Astrocyte (in vitro differentiated cells and primary cell): ENCODE measurements around the gene ZMAT3. TPM values are rescaled to one million over a fixed set of nuclear protein-coding genes. Genes with fewer than 3 reads are reported as not detected.
"Not testable (repeated sequence)": the region's sequence is repeated elsewhere in the genome, so short reads cannot be mapped to it uniquely, and the experiment has no call there.

Experiments used
- DNase-seq: peaks from one replicate; pipeline ENCODE4 v3.0.0-alpha.2; 2010; ENCODE audit warnings: low read depth
- FAIRE-seq: peaks from 2 replicates; lab custom pipeline; 2011; peaks lifted over from hg19 to GRCh38; lab: Jason Lieb, UNC
- H2AFZ ChIP-seq: 2 replicates; pipeline ENCODE4 v1.6.0; 2012; ENCODE audit warnings: low read depth, low read length, inconsistent platforms
- H3K27ac ChIP-seq: 2 replicates; pipeline ENCODE4 v1.5.1; 2011; ENCODE audit warnings: low read depth, low read length, inconsistent platforms
- H3K27me3 ChIP-seq: 2 replicates; pipeline ENCODE4 v1.6.0; 2011; ENCODE audit warnings: low read length, inconsistent platforms; ENCODE audit not compliant: insufficient read depth
- H3K36me3 ChIP-seq: 2 replicates; pipeline ENCODE4 v1.5.1; 2011; ENCODE audit warnings: low read length, inconsistent platforms; ENCODE audit not compliant: insufficient read depth
- H3K4me1 ChIP-seq: 2 replicates; pipeline ENCODE4 v1.5.1; 2011; ENCODE audit warnings: low read length, inconsistent platforms; ENCODE audit not compliant: insufficient read depth
- H3K4me2 ChIP-seq: 2 replicates; pipeline ENCODE4 v1.6.0; 2012; ENCODE audit warnings: low read length, inconsistent platforms
- H3K4me3 ChIP-seq: 2 replicates; pipeline ENCODE4 v1.5.1; 2011; ENCODE audit warnings: low read depth, mild to moderate bottlenecking, low read length, inconsistent platforms; ENCODE audit not compliant: insufficient read depth
- H3K79me2 ChIP-seq: 2 replicates; pipeline ENCODE4 v1.6.0; 2012; ENCODE audit warnings: mild to moderate bottlenecking, low read length, inconsistent platforms; ENCODE audit not compliant: insufficient read depth
- H3K9ac ChIP-seq: 2 replicates; pipeline ENCODE4 v1.6.0; 2012; ENCODE audit warnings: mild to moderate bottlenecking, low read length, inconsistent platforms
- H3K9me3 ChIP-seq: 2 replicates; pipeline ENCODE4 v1.5.1; 2012; ENCODE audit warnings: low read depth, mild to moderate bottlenecking, low read length, inconsistent platforms; ENCODE audit not compliant: insufficient read depth
- H4K20me1 ChIP-seq: 2 replicates; pipeline ENCODE4 v1.6.0; 2012; ENCODE audit warnings: low read length, inconsistent platforms; ENCODE audit not compliant: insufficient read depth
- H3K27ac Mint-ChIP-seq: one replicate; pipeline ENCODE4 v1.8.0; 2021; ENCODE audit warnings: mild to moderate bottlenecking, mixed read lengths; ENCODE audit not compliant: unreplicated experiment
- H3K27me3 Mint-ChIP-seq: one replicate; pipeline ENCODE4 v1.8.0; 2021; ENCODE audit warnings: low read depth, mixed read lengths; ENCODE audit not compliant: unreplicated experiment
- H3K36me3 Mint-ChIP-seq: one replicate; pipeline ENCODE4 v1.8.0; 2021; ENCODE audit warnings: low read depth, mixed read lengths; ENCODE audit not compliant: unreplicated experiment
- H3K4me1 Mint-ChIP-seq: one replicate; pipeline ENCODE4 v1.8.0; 2021; ENCODE audit warnings: low read depth, mixed read lengths; ENCODE audit not compliant: unreplicated experiment
- H3K4me3 Mint-ChIP-seq: one replicate; pipeline ENCODE4 v1.8.0; 2021; ENCODE audit warnings: mild to moderate bottlenecking, moderate library complexity, mixed read lengths; ENCODE audit not compliant: unreplicated experiment
- H3K9me3 Mint-ChIP-seq: one replicate; pipeline ENCODE4 v1.8.0; 2021; ENCODE audit warnings: mild to moderate bottlenecking, mixed read lengths; ENCODE audit not compliant: unreplicated experiment
- CTCF ChIP-seq: IDR thresholded peaks from 2 replicates; pipeline ENCODE4 v1.5.1; 2011; ENCODE audit warnings: low read depth, mild to moderate bottlenecking, inconsistent platforms, low read length, moderate library complexity; ENCODE audit not compliant: insufficient read depth
- EZH2 ChIP-seq: IDR thresholded peaks from 2 replicates; pipeline ENCODE4 v1.6.1; 2012; ENCODE audit warnings: mild to moderate bottlenecking, low read length, inconsistent platforms; ENCODE audit not compliant: insufficient read depth
- total RNA-seq: library from RNA; stranded (reverse); gene quantifications from 2 replicates; pipeline ENCODE4 v1.2.1, GENCODE V29; 2021

The ZMAT3 gene
- total RNA-seq, 1 donor from 2014 or later = 89.6 TPM

- H3K9ac ChIP-seq = no peak overlapping the region
- peaks cover 6% of the 10 kb centered on the region for H3K36me3 ChIP-seq
- H3K79me2 ChIP-seq = peaks cover 86% of the 10 kb centered on the region
- peaks cover 73% of the 10 kb centered on the region for H4K20me1 ChIP-seq
- no peaks in the 10 kb centered on the region for H3K9me3 ChIP-seq
- H3K27ac ChIP-seq = no peak overlapping the region
- H3K27me3 Mint-ChIP-seq = no peaks in the 10 kb centered on the region
- H3K36me3 Mint-ChIP-seq = peaks cover 45% of the 10 kb centered on the region
- H3K4me2 ChIP-seq = no peak overlapping the region
- peaks cover 3% of the 10 kb centered on the region for H3K4me1 Mint-ChIP-seq
- no peaks in the 10 kb centered on the region for H3K4me1 ChIP-seq
- FAIRE-seq (no peak), DNase-seq (no peak)
- TF ChIP-seq EZH2 = no peak
- H2AFZ ChIP-seq = no peak overlapping the region
- no peaks in the 10 kb centered on the region for H3K27me3 ChIP-seq
- peak overlapping the region; percentile 53 for H3K27ac Mint-ChIP-seq
- peaks cover 3% of the 10 kb centered on the region for H3K9me3 Mint-ChIP-seq
- no peak overlapping the region for H3K4me3 ChIP-seq
- no peak overlapping the region for H3K4me3 Mint-ChIP-seq
Measured at GRCh38 chr3:179056326-179056725, 15.3 kb downstream of the ZMAT3 start.

GRCh38 chr3:179054565-179054964 lies 17.0 kb downstream of the ZMAT3 start:
- not testable (repeated sequence) for H3K27ac Mint-ChIP-seq, H3K4me1 Mint-ChIP-seq, H3K27me3 Mint-ChIP-seq, H3K4me3 Mint-ChIP-seq, H3K4me1 ChIP-seq, H2AFZ ChIP-seq, H3K9me3 ChIP-seq, H3K4me3 ChIP-seq, H3K9me3 Mint-ChIP-seq, FAIRE-seq, H3K27me3 ChIP-seq, H3K9ac ChIP-seq, H3K27ac ChIP-seq, H3K36me3 ChIP-seq, H3K4me2 ChIP-seq, DNase-seq
- peaks cover 71% of the 10 kb centered on the region for H4K20me1 ChIP-seq
- peaks cover 48% of the 10 kb centered on the region for H3K36me3 Mint-ChIP-seq
- peaks cover 85% of the 10 kb centered on the region for H3K79me2 ChIP-seq

GRCh38 chr3:179046497-179047353 lies 24.9 kb downstream of the ZMAT3 start:
- Histone ChIP-seq H3K4me3 (no peak overlapping the region), H3K9me3 (no peaks in the 10 kb centered on the region), H3K4me1 (peaks cover 13% of the 10 kb centered on the region), H3K4me2 (peak overlapping the region; percentile 48), H3K9ac (no peak overlapping the region), H3K36me3 (no peaks in the 10 kb centered on the region), H3K27ac (peak overlapping the region; percentile 26), H3K79me2 (peaks cover 85% of the 10 kb centered on the region), H3K27me3 (no peaks in the 10 kb centered on the region), H2AFZ (no peak overlapping the region), H4K20me1 (peaks cover 81% of the 10 kb centered on the region)
- H3K36me3 Mint-ChIP-seq = peaks cover 31% of the 10 kb centered on the region
- peak overlapping the region; percentile 10 for H3K4me3 Mint-ChIP-seq
- peak overlapping the region; percentile 87 for H3K27ac Mint-ChIP-seq
- H3K27me3 Mint-ChIP-seq = no peaks in the 10 kb centered on the region
- peaks cover 5% of the 10 kb centered on the region for H3K9me3 Mint-ChIP-seq
- TF ChIP-seq EZH2 (no peak), CTCF (no peak)
- peaks cover 39% of the 10 kb centered on the region for H3K4me1 Mint-ChIP-seq
- FAIRE-seq = no peak
- peak; percentile 53 for DNase-seq
